ENCODE results near the gene CGB3.
"Not testable (repeated sequence)": the region's sequence is repeated elsewhere in the genome, so short reads cannot be mapped to it uniquely, and the experiment has no call there.

The CGB3 gene

GRCh38 chr19:49024233-49024632 lies at the start of gene CGB3:
Gene CGB3, minus strand, starts transcription at chr19:49024333. Its CDS starts 362 bp downstream, at chr19:49023971.
- DNase-seq (ENCODE audit: low read depth) = not testable (repeated sequence)

- no peak for DNase-seq (ENCODE audit: low read depth)
Observed at GRCh38 chr19:49071860-49072547, 47.9 kb upstream of the CGB3 start.

DNA sequence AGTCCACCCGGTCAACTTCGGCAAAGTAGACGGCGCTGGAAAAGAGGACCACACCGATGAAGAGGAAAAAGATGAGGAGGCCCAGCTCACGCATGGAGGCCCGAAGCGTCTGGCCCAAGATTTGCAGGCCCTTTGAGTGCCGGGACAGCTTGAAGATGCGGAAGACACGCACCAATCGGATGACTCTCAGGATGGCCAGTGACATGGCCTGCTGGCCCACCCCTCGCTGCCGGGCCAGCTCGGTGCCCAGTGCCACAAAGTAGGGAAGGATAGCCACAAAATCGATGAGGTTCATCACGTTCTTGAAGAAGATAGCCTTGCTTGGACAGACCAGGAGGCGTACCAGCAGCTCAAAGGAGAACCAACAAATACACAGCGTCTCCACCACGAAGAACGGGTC lies 46.3 kb upstream of the CGB3 start:
- DNase-seq (ENCODE audit: low read depth) = no peak

GRCh38 chr19:49069026-49069425 lies 44.9 kb upstream of the CGB3 start:
- DNase-seq (ENCODE audit: low read depth) = no peak

GRCh38 chr19:49067554-49067953 lies 43.4 kb upstream of the CGB3 start:
- DNase-seq (ENCODE audit: low read depth) = no peak

GRCh38 chr19:49065905-49066512 lies 41.9 kb upstream of the CGB3 start:
- no peak for DNase-seq (ENCODE audit: low read depth)

- DNase-seq (ENCODE audit: low read depth) = no peak
Observed at GRCh38 chr19:49064768-49065611, 40.9 kb upstream of the CGB3 start, which contains the start of gene NTF4. Gene NTF4, minus strand, starts transcription at chr19:49064818. Its CDS starts 2,821 bp downstream, at chr19:49061997.

- DNase-seq (ENCODE audit: low read depth) = no peak
Observed at GRCh38 chr19:49064029-49064629, 40.0 kb upstream of the CGB3 start.

DNA sequence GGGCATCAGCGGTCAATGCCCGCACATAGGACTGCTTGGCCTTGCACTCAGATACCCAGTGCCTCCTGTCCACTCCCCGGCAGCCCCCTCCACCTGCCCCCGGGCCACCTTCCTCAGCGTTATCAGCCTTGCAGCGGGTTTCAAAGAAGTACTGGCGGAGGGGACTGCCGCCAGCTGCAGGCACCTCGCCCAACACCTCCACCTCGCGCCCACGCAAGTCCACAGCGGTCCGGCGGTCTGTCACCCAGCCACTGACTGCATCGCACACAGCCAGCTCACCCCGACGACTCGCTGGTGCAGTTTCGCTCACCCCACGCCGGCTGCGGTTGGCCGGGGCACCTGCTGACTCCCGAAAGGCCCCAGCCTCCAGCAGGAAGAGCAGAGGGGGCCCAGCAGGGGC lies 37.3 kb upstream of the CGB3 start:
- no peak for DNase-seq (ENCODE audit: low read depth)

GRCh38 chr19:49061000-49061399 lies 36.9 kb upstream of the CGB3 start:
- DNase-seq (ENCODE audit: low read depth) = no peak

DNA sequence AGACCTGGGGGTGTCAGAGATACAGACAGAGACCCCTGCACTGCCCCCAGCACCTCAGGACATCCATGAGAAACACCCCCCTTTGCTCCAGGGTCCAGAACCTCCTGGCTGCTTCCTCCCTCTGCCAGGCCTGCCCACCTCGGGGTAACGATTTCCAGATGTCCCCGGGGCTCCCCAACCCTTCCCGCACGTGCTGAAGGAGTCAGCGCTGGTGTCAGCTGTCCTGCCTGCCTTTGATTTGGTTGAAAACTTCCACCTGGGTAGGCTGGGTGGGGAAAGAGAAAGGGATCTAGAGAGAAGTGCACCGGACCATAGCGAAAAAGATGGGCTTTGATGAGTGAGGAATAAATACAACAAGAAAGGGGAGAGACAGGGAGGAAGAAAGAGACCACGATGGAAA lies 34.9 kb upstream of the CGB3 start:
- no peak for DNase-seq (ENCODE audit: low read depth)

- no peak for DNase-seq (ENCODE audit: low read depth)
Observed at GRCh38 chr19:49058562-49058961, 34.4 kb upstream of the CGB3 start.

GRCh38 chr19:49057636-49058234 lies 33.6 kb upstream of the CGB3 start, which contains the start of gene CGB7:
Gene CGB7, minus strand, starts transcription at chr19:49057749. Its CDS starts 2,374 bp downstream, at chr19:49055375.
- no peak for DNase-seq (ENCODE audit: low read depth)

DNA sequence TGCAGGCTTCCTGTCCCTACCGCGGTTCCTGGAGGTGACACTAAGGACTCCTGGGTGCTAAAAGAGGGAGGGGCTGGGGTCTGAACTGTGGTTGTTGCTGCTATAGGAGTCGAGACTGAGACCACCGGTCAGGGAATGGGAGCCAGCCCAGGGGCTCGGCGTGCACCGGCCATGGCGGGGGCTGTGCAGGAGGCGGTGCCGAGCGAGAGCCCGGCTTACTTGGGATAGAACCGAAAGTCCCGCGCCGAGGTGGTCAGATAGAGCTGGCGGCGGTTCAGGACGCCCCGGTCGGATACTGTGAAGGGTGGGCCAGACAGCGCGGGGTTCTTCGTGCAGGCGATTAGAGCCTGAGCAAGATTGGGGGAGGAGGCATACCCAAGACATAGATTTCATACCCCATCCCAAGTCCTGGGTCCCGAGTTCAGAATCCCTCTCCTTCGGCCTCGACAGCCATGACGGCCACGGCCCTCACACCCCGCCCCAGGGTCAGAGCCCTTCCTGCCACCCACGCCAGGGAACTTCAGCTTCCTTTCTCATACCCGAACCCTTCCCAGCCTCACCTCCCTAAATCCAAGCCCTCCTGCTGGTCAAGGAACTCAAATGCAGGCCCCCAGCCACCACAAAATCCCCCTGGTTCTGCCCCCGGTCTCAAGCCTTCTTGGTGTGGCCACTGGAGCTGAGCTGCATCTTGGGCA lies 32.9 kb upstream of the CGB3 start:
- not testable (repeated sequence) for DNase-seq (ENCODE audit: low read depth)

DNA sequence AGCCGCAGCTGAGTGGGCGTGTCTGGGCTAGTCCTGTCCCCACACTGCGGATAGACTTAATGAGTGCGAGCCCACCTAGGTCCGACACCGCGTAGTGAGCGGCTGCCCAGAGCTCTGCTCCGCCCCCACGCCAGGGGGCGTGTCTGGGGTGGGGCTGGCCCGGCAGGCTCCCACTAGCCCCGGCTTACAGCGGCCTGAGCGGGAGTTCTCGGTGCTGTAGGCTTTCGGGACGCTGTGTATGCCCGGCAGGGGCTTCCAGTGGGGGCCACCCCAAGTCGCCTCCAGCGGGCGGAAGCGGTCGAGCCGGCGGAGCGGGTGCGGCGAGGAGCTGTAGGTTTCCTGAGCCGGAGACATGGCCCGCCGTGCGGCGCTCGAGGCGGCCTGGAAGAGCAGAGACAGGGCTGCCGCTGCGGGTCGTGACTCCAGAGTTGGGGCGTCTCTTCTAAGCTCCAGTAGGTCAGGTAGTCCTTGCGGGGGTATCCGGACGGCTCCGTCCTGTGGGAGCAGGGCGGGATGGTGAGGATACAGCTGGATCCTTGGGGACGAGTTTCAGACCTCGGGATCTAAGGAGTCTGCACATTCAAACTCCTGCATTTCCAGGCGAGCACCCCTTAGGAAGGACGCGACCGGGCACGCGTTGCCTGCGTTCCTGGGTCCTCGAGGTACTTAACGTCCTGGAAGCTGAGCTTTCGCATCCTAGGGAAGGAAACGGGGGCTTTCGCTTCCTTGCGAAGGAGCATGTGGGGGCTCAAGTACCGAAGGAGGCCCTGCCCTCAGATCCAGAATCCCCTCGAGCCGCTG lies 32.2 kb upstream of the CGB3 start:
- DNase-seq (ENCODE audit: low read depth) = no peak

- not testable (repeated sequence) for DNase-seq (ENCODE audit: low read depth)
Observed at GRCh38 chr19:49050376-49051033, 26.4 kb upstream of the CGB3 start.

DNA sequence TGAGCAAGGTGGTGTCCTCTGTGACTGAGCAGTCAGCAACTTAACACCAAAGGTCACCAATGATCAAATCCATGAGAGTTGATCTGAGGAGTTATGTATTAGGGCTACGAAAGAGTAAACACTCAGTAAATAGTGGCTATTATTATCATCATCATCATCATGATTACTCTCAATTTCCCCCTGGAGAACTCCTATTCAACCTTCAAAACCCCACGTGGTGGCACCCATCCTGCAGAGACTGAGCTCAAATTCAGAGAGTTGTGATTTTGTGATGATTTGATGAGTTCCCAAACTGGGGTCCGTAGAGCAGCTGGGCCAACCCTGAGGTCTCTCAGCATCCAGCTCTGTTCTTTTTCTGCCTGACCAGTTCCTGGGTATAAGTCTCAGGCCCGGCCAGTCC lies 25.7 kb upstream of the CGB3 start:
- not testable (repeated sequence) for DNase-seq (ENCODE audit: low read depth)

GRCh38 chr19:49049011-49049410 lies 24.9 kb upstream of the CGB3 start, which contains the start of gene CGB8:
Gene CGB8, minus strand, starts transcription at chr19:49049111. Its CDS starts 372 bp downstream, at chr19:49048739.
- DNase-seq (ENCODE audit: low read depth) = not testable (repeated sequence)

DNA sequence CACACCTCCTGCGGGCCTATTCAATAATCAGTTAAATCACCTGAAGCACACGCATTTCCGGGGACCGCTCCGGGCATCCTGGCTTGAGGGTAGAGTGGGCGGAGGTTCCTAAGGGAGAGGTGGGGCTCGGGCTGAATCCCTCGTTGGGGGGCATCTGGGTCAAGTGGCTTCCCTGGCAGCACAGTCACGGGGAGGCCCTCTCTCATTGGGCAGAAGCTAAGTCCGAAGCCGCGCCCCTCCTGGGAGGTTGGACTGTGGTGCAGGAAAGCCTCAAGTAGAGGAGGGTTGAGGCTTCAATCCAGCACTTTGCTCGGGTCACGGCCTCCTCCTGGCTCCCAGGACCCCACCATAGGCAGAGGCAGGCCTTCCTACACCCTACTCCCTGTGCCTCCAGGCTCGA lies 19.4 kb upstream of the CGB3 start, which contains the start of gene CGB5:
Gene CGB5, plus strand, starts transcription at position 301 of the 400 bp plus-strand sequence. CDS start 362 bp downstream, outside the sequence.
- DNase-seq (ENCODE audit: low read depth) = not testable (repeated sequence)

Data from stimulated activated CD8-positive, alpha-beta memory T cell treated with anti-CD3 and anti-CD28 coated beads, Interleukin-15, amount 100 ng/mL, for 1 hour (primary cell).